ENCODE results near the gene EXOSC7. TPM values are rescaled to one million over a fixed set of nuclear protein-coding genes. Genes with fewer than 3 reads are reported as not detected.

Gene EXOSC7
- total and polyA plus RNA-seq, 7 donors = 27.8 to 54.8 (median 39.4) TPM

DNA sequence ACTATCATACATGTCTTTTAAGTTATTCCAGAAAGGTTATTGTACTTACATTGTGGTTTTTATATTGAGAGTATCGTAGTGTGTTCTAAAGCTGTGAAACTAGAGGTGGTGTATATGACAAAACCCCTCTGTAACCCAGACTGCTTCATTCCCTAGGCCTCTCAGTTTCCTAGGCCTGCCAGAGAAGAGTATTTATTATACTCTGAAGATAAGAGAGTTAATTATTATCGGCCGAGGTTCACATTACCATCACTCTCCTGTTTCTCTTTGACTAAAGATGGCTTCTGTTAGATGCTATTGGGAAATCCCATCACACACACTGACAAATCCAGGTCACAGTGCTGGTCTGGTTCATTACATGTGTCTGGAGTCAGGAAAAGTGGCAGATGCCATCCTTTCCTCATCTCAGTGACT lies 20.5 kb downstream of the EXOSC7 start:
- H3K36me3 ChIP-seq (ENCODE audit: insufficient read depth in 1 of 2, low read depth in 1 of 2) = peaks cover 0 to 70% of the 10 kb centered on the region in 2 donors

DNA sequence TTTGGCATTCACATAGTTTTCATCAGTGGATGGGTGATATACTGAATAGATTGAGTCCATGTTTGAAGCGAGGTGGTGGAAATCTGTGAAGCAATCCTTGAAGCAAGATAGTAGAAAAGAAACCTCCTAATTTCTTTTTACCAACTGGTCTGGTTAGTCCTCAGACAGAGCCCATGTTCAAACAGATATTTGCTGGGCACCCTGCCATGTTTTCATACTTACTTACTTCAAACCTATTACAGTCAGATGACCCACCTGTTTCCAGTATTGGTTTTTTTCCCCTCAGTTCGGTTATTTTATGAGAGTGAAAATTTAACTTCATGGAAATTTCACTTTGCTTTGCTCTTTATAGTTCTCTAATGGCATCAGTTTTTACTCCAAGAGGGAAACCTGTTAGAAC lies 23.7 kb downstream of the EXOSC7 start:
- Histone ChIP-seq H3K36me3 (ENCODE audit: insufficient read depth in 1 of 2, low read depth in 1 of 2) (peaks cover 3 to 79% of the 10 kb centered on the region in 2 donors), H3K4me1 (peaks cover 16% of the 10 kb centered on the region)
- WGBS, 3 donors = 64 to 77% (median 69%) methylated on average over 2 of the region's 2 CpGs

More for the DNA sequence above, 20.5 kb downstream of the EXOSC7 start:
- H3K9me3 ChIP-seq = no peaks in the 10 kb centered on the region
- H3K4me1 ChIP-seq = peaks cover 15% of the 10 kb centered on the region
- no peaks in the 10 kb centered on the region for H3K27me3 ChIP-seq (ENCODE audit: insufficient read depth in 3 of 3, low read length in 2 of 3)
- H3K4me3 ChIP-seq = no peak overlapping the region
- TF ChIP-seq, protein P1, sequence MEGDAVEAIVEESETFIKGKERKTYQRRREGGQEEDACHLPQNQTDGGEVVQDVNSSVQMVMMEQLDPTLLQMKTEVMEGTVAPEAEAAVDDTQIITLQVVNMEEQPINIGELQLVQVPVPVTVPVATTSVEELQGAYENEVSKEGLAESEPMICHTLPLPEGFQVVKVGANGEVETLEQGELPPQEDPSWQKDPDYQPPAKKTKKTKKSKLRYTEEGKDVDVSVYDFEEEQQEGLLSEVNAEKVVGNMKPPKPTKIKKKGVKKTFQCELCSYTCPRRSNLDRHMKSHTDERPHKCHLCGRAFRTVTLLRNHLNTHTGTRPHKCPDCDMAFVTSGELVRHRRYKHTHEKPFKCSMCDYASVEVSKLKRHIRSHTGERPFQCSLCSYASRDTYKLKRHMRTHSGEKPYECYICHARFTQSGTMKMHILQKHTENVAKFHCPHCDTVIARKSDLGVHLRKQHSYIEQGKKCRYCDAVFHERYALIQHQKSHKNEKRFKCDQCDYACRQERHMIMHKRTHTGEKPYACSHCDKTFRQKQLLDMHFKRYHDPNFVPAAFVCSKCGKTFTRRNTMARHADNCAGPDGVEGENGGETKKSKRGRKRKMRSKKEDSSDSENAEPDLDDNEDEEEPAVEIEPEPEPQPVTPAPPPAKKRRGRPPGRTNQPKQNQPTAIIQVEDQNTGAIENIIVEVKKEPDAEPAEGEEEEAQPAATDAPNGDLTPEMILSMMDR (IDR thresholded peaks at IDR 0.05) = no peak
- no peak overlapping the region for H3K27ac ChIP-seq
- intact Hi-C loops (cut with DNase I) = no loop called here
- ATAC-seq (peak; percentile 43 to 80 (median 71)), DNase-seq (no peak)
- 72 to 76% (median 76%) methylated on average over 3 of the region's 3 CpGs for WGBS, 3 donors

DNA sequence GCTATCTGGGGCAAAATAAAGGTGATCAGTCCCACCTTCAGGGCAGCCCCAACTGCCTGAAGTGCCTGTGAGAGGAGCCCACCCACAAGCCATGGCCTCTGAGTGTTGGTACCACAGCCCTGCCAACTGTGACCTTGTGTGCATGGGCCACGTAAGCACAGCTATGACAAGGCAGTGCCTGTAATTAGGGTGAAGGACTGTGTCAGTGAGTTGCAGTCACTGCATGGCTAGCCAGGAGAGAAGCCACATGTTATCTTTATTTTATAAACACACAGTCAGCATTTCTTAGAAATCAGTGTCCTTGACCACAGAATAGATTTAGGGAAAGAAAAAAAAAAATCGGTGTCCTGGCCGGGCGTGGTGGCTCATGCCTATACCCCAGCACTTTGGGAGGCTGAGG lies 24.8 kb downstream of the EXOSC7 start:
- H3K4me1 ChIP-seq = peaks cover 12% of the 10 kb centered on the region
- 93 to 95% (median 94%) methylated on average over 4 of the region's 4 CpGs for WGBS, 3 donors
- no peaks in the 10 kb centered on the region for H3K27me3 ChIP-seq (ENCODE audit: insufficient read depth in 3 of 3, low read length in 2 of 3)
- H3K36me3 ChIP-seq (ENCODE audit: insufficient read depth in 1 of 2, low read depth in 1 of 2) = peaks cover 3 to 86% of the 10 kb centered on the region in 2 donors
- intact Hi-C loops (cut with DNase I) = no loop called here
- H3K4me3 ChIP-seq = no peak overlapping the region
- TF ChIP-seq, protein P1 (IDR thresholded peaks at IDR 0.05) = no peak
- H3K27ac ChIP-seq = no peak overlapping the region
- H3K9me3 ChIP-seq = no peaks in the 10 kb centered on the region
- DNase-seq = no peak
- ATAC-seq = no peak

More for the DNA sequence above, 23.7 kb downstream of the EXOSC7 start:
- H3K9me3 ChIP-seq = no peaks in the 10 kb centered on the region
- TF ChIP-seq, protein P1 (IDR thresholded peaks at IDR 0.05) = no peak
- intact Hi-C loops (cut with DNase I) = no loop called here
- DNase-seq (no peak), ATAC-seq (no peak)
- no peak overlapping the region for H3K4me3 ChIP-seq
- no peak overlapping the region for H3K27ac ChIP-seq
- H3K27me3 ChIP-seq (ENCODE audit: insufficient read depth in 3 of 3, low read length in 2 of 3) = no peaks in the 10 kb centered on the region

DNA sequence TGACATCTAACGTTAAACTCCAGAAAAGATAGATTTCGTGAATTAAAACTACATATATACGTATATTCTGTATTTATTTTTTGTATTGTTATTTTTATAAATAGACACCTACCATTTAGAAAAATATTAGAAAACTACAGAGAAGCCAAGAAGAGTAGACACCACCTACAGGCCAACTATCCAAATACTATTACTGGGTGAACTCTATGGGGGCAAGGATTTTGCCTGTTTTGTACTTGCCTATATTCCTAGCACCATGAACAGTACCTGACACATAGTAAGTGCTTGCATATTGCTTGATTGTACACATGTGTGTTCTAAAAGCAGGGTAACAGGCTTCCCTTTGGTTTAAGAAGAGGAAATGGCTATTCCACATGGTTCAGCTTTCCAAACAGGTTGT lies 25.7 kb downstream of the EXOSC7 start:
- DNase-seq = no peak
- intact Hi-C loops (cut with DNase I) = no loop called here
- 92 to 95% (median 95%) methylated on average over 3 of the region's 3 CpGs for WGBS, 3 donors

More for the DNA sequence above, 25.7 kb downstream of the EXOSC7 start:
- peaks cover 12% of the 10 kb centered on the region for H3K4me1 ChIP-seq
- H3K27ac ChIP-seq = no peak overlapping the region
- peaks cover 3 to 83% of the 10 kb centered on the region in 2 donors for H3K36me3 ChIP-seq (ENCODE audit: insufficient read depth in 1 of 2, low read depth in 1 of 2)
- no peaks in the 10 kb centered on the region for H3K9me3 ChIP-seq
- TF ChIP-seq, protein P1 (IDR thresholded peaks at IDR 0.05) = no peak
- no peak overlapping the region for H3K4me3 ChIP-seq
- no peak for ATAC-seq
- no peaks in the 10 kb centered on the region for H3K27me3 ChIP-seq (ENCODE audit: insufficient read depth in 3 of 3, low read length in 2 of 3)

Measured in psoas muscle (tissue), 8 donors.